GM12892 (cell line): ENCODE measurements around the gene ATG16L2.

ENCODE experiments used
- POLR2A ChIP-seq: IDR thresholded peaks from 2 replicates; pipeline ENCODE4 v1.6.1; 2011; ENCODE audit warnings: low read depth, low read length, control low read depth
- POLR2AphosphoS5 ChIP-seq: IDR thresholded peaks from 2 replicates; pipeline ENCODE4 v1.6.1; 2011; ENCODE audit warnings: low read depth, low read length, control low read depth
- TAF1 ChIP-seq: IDR thresholded peaks from 2 replicates; pipeline ENCODE4 v1.6.1; 2011; ENCODE audit warnings: low read depth, mild to moderate bottlenecking, control low read depth, low read length, borderline replicate concordance

DNA sequence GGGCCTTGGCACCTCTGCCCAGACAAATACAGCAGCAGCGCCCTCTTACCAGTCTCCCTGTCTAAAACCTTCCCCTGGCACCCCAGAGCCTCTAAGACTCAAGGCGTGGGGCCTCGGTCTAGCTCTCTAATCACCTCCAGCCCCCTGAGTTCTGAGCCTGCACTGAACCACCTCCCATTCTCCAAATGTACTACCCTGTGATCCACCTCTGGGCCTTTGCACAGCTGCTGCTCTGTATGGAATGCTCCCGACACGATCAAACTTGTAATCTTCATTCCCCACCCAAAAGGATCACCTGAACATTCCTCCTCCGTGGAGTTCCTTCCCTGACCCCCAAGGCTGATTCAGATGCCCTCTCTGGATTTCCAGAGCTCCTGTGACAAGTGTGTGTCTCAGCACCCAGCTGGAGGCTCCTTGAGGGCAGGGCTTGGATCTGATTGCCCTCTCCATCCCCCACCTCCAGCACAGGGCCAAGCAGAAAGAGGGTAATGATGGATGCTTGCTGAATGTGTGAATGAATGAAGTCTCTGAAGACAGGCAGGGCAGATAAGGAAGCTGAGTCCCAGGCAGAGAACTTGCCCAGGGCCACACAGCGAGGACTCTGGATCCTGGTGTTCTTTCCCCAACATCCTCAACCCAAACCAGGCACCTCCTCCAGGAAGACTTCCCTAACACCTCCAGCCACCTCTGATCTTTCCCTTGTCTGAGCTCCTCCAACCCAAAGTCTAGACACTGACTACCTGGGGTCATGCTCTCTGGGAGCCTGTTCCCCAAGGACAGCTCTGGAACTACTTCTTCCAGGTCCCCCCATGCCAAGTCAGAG is 38.7 kb upstream of the ATG16L2 start:
- TF ChIP-seq POLR2AphosphoS5 (no peak), POLR2A (no peak), TAF1 (no peak)
